ENCODE data around the gene INO80B. TPM values are rescaled to one million over a fixed set of nuclear protein-coding genes. Genes with fewer than 3 reads are reported as not detected.
A peak's percentile ranks its signal among the peaks of the same experiment; 100 is the strongest.
"Not testable (repeated sequence)": the region's sequence is repeated elsewhere in the genome, so short reads cannot be mapped to it uniquely, and the experiment has no call there.

INO80B gene
- total RNA-seq, 1 donor = 18.0 TPM

DNA sequence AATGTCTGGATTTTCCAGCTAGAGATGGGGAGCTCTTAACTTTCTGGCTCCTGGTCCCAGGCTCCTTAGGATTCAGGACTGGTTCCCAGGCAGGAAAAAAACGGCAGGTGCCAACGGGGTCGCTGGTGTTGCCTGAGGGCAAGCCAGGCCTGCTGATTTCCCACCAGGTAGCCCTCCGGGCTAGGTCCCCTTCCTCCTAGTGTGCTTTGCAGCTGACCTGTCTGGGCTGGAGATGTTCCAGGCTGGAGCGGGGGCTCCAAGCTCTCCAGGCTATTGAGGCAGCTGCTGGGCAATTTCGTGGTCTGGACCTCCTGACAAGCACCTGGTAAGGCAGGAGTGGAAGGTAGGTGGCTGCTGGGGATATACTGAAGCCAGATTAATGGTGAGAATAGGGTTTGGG, 19.6 kb downstream of the INO80B start:
- no peak for DNase-seq (ENCODE audit: low read depth in 2 of 3, low spot score in 2 of 3)

GRCh38 chr2:74474899-74475298, 20.0 kb downstream of the INO80B start:
- DNase-seq (ENCODE audit: low read depth in 2 of 3, low spot score in 2 of 3) = no peak

DNA sequence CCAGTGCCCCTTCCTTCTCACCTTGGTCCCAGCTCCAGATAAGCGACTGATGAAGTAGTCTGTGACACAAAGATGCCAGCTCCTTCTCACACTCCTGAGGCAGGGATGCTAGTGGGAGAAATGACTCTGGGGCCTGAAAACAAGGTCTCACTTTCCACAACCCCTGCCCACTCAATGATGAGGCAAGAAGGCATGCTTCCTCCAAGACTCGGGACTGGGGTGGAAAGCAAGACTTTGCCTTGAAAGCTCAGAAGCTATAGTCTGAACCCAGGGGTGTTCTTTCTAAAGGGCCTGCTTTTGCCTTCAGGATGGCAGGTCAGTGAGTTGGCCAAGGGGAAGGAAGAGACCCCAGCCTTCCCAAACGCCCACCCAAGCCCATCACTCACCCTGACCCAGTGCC, 26.5 kb downstream of the INO80B start:
- no peak for DNase-seq (ENCODE audit: low read depth in 2 of 3, low spot score in 2 of 3)

GRCh38 chr2:74481961-74482800, 27.3 kb downstream of the INO80B start:
- DNase-seq (ENCODE audit: low read depth in 2 of 3, low spot score in 2 of 3) = peak in 2 of 3 donors; percentile 37 to 58

- peak; percentile 89 to 97 (median 95) for DNase-seq (ENCODE audit: low read depth in 2 of 3, low spot score in 2 of 3)
Observed at GRCh38 chr2:74482801-74483674, 28.2 kb downstream of the INO80B start, which contains the start of the genes CCDC142 and TTC31. TSS of gene CCDC142 (minus strand) at chr2:74482998. CDS start at chr2:74482837, 161 bp downstream. TSS of gene TTC31 (plus strand) at chr2:74483081. CDS start at chr2:74483096, 15 bp downstream.

GRCh38 chr2:74483675-74484164, 28.8 kb downstream of the INO80B start:
- not testable (repeated sequence) for DNase-seq (ENCODE audit: low read depth in 2 of 3, low spot score in 2 of 3)

- DNase-seq (ENCODE audit: low read depth in 2 of 3, low spot score in 2 of 3) = no peak
Observed at GRCh38 chr2:74486141-74486540, 31.3 kb downstream of the INO80B start.

DNA sequence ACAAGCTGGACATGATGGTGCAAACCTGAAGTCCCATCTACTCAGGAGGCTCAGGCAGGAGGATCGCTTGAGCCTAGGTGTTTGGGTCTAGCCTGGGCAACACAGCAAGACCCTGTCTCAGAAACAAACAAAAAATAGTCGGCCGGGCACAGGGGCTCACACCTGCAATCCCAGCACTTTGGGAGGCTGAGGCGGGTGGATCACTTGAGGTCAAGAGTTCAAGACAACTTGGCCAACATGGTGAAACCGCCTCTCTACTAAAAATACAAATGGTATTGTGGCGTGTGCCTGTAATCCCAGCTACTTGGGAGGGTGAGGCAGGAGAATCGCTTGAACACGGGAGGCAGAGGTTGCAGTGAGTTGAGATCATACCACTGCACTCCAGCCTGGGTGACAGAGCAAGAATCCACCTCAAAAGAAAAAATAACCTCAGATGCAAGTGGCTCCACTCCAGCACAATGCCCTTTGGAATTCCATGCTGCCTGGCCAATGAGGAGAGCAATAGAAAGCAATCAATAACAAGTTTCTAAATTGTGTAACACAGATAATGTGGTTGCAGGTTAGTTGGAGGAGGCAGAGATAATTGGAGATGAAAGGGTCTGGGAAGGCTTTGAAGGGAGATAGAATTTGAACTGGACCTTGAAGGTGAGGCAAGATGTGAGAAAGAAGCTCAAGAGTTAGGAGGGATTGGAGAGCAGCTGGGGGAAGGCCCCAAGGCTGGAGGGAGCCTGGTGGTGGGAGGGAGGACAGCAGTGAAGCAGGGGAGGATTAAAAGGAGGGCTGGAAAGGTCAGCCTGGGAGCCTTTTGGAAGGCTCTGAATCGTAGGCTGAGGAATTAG, 34.0 kb downstream of the INO80B start:
- no peak for DNase-seq (ENCODE audit: low read depth in 2 of 3, low spot score in 2 of 3)

DNA sequence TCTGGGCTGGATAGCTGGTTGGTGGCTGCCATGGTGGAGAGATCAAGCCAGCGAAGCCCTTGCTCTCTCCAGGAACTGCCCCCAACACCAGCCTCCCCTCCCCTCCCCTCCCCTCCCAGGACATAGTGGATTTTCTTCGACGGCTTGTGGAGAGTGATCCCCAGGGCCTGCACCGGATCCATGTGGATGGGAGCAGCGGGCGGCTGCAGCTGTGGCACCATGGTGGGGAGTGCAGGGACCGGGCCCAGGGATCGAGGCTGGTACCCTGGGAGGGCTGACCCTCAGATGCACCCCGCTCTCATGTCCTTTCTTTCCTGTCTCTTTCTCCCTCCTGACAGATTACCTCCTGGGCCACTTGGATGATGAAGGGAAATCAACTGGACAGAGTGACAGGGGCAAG, 35.0 kb downstream of the INO80B start:
- no peak for DNase-seq (ENCODE audit: low read depth in 2 of 3, low spot score in 2 of 3)

DNA sequence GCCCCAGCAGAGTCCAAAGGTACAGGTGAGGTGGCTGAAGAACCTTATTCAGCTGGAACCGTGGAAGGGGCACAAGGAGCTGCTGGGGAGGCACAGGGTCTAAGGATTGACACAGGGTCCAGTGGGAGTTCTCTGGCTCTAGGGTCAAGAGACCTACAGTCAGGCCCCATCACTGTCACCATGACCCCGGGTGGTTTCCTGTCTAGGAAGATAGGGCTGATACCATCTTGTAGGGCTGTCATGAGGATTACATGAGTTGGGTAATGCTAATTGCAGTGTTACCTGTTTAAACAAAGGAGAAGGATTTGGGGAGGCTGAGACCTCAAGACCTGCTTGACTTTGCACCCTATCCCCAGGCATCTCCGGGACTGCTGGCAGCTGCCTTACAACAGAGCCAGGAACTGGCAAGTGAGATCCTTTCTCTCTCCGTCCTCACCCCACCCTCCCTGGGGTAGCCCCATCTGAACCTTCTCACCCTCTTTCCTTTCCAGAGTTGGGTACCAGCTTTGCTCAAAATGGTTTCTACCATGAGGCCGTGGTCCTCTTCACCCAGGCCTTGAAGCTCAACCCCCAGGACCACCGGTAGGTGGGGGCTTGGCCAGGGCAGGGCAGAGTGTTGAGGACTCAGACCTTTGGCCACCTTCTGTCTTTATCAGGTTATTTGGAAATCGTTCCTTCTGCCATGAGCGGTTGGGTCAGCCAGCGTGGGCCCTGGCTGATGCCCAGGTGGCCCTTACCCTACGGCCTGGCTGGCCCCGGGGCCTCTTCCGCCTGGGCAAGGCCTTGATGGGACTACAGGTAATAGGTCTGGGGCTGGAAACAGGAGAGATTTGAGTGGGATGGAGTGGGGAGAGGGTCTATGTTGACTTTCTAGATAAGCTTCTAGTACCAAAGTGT, 37.0 kb downstream of the INO80B start:
- DNase-seq (ENCODE audit: low read depth in 2 of 3, low spot score in 2 of 3) = no peak

DNA sequence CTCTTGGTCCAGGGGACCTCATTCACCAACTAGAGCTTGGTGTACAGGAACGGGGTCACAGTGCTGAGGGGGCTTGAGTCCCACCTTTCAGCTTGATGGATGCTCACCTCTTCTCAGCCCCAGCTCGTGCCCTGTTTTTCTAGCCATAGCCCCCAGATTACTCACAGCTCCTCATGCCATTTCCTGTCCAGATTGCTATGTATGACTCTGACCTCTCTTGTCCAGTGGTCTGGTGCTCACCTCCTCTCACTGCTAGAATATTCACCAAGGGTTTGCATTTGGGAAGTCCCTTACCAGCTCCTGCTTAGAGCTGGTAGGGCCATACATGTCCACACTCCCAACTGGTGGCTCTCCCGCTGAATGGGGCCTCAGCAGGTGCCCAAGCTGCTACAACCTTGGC, 38.7 kb downstream of the INO80B start:
- no peak for DNase-seq (ENCODE audit: low read depth in 2 of 3, low spot score in 2 of 3)

GRCh38 chr2:74495440-74495839, 40.6 kb downstream of the INO80B start:
- DNase-seq (ENCODE audit: low read depth in 2 of 3, low spot score in 2 of 3) = no peak

DNA sequence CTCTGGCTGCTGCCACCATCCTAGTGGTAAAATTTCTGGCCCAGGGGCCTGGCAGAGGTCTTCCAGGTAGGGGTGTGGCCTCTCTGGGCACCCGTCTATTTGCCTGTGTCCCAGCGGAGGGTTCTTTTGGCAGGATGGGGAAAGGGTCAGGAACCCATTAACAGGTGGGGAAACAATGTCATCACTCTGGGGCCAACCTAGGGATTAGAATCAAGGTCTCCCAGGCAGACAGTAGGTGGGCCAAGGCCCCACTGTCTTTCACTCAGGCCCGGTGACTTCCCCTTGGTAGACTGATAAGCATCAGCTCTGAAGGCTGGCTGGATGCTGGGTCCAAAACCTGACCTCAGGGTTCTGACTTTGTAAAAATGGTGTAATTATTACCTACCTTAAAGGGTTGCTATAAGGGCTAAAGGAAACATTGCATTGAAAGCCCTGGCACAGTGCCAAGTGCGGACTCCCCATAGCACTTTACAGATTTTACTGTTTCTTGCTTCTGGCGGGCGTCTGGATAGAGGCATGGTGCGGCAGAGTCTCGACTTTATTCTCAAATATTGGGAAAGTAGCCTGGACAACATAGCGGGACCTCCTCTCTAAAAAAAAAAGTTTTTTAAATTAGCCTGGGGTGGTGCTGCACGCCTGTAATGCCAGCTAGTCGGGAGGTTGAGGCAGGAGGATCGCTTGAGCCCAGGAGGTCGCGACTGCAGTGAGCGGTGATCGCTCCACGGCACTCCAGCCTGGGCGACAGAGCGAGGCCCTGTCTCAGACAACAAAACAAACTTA, 42.3 kb downstream of the INO80B start:
- DNase-seq (ENCODE audit: low read depth in 2 of 3, low spot score in 2 of 3) = no peak

DNA sequence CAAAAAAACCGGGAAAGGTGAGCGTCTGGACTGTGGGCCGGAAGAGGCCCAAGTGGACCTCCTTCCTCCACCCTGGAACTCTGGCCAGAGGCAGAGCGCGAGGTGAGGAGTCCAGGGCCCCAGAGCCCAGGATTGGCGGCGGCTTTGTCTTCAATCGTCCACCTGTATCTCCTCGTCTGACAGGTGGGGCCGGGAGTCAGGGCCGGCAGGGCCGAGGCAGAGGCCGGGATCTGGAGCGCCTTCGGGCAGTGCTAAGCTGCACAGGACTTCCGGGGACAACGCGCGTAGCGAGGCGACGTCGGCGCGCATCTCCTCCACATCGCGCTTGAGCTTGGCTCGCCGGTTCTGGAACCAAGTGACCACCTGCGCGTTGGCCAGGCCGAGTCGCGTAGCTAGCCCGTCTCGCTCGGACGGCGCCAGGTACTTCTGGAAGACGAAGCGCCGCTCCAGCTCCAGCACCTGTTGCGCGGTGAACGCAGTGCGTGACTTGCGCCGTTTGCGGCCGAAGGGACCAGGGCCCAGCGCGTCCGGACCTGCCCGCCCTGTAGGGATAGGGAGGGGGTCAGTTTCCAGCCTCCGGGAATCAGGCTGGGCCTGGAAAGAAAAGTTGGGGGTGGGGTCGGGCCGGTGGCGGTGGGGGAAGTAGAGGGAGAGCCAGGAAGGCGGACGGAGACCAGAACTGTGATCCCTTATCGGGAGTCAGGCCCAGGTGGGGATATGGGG, 43.1 kb downstream of the INO80B start:
- no peak for DNase-seq (ENCODE audit: low read depth in 2 of 3, low spot score in 2 of 3)

DNA sequence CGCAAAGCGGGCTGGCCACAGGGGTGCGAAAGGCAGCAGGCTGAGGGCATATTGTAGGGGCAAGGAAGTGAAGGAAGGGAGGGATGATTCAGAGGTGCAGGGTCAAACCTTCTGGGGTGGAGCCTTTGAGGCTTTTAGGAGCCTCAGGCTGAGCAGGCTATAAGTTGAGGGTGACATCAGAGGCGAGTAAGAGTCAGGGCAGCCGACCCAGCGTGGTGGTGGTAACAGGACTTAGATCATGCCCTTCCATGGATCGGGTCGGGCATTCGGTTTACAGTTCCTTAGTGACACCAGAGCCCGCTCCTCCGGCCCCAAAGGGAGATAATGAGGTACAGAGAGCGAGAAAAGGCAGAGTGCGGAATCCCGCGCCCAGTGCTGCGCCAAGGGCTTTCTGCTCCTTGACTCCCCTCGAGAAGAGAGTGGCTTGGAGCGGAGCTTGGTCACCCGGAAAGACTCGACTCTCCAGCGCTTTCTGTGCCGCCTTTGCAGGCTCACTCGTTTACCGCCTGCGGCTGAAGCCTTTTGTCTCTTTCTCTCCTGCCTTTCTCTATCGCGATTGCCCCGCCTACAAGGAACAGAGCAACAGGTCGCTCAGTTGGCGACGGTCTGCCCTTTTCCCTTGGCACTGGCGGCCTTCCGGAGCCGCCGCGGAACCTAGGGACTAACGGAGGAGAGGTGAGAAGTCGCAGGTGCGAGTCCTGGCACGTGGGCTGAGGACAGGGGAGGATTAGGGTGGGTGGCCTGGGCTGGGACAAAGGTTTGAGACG, 43.8 kb downstream of the INO80B start:
- DNase-seq (ENCODE audit: low read depth in 2 of 3, low spot score in 2 of 3) = peak in 1 of 3 donors; percentile 33

DNA sequence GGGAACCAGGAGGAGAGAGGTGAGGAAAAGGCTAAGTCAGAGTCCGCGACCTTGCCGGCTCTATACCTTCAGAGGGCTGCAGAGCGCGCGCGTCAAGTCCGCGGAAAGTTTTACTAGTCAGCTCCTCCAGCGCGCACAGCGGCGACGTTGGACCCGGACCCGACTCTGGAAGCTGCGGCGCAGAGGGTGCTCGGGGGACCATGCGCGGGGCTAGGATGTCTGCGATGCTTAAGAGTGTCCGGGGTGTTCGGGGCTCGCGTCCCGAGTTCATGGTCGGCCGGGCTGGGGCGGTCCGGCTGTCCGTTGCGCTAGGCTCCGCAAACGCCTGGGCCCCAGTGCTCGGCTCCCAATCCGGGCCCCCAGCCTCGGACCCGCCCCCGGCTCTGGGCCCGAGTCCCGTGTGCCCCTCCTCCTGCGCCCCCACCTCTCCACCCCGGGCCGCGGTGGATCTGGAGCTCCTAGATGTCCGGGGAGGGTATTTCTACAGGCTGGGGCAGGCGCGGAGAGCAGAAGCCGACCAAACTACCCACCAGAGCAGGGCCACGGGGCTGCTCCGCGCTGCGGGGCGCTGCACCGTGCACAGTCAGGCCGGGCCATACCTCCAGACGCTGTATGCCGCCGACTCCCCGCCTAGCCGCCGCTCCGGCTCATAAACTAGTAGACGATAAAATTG, 44.5 kb downstream of the INO80B start, which contains the start of gene LBX2:
TSS of gene LBX2 (minus strand) at position 337 of the 673 bp plus-strand sequence. CDS start at position 271, 66 bp downstream.
- DNase-seq (ENCODE audit: low read depth in 2 of 3, low spot score in 2 of 3) = peak in 1 of 3 donors; percentile 35
